Measurements from ENCODE around the gene TRIM54. TPM values are rescaled to one million over a fixed set of nuclear protein-coding genes. Genes with fewer than 3 reads are reported as not detected.

The TRIM54 gene
- total and polyA plus RNA-seq, 2 of the 8 experiments (the other 6 are each of a cell fraction or from before 2014, with no cell fraction given), result 3.9 to 5.8 TPM

- CTCF ChIA-PET (ENCODE audit: partially characterized antibody), result interaction anchor here (0.6 to 20.2 kb wide), 8 partner anchors 9 to 204 kb away, joined by 3 to 413 read pairs (median 4); partner anchors contain the start of gene SLC30A3
- TF ChIP-seq KDM5A (IDR thresholded peaks at IDR 0.05; ENCODE audit: low read length) (no peak), EZH2 (IDR thresholded peaks at IDR 0.05; ENCODE audit: low read depth, low read length, severe bottlenecking) (no peak), CREB1 (IDR thresholded peaks at IDR 0.05) (no peak), GTF2F1 (IDR thresholded peaks at IDR 0.05; ENCODE audit: borderline replicate concordance, low read depth, low read length) (no peak), SUZ12 (IDR thresholded peaks at IDR 0.05; ENCODE audit: low read length) (no peak), JUN (IDR thresholded peaks at IDR 0.05; ENCODE audit: low read depth, low read length) (no peak), EGR1 (IDR thresholded peaks at IDR 0.05; ENCODE audit: borderline replicate concordance, low read depth, low read length) (no peak), RXRA (IDR thresholded peaks at IDR 0.05; ENCODE audit: insufficient read depth, low read depth, low read length) (no peak), CTBP2 (IDR thresholded peaks at IDR 0.05; ENCODE audit: borderline replicate concordance, insufficient read depth, insufficient read length, low read length) (no peak), MAX (IDR thresholded peaks at IDR 0.05) (no peak), CHD2 (IDR thresholded peaks at IDR 0.05; ENCODE audit: low read length) (no peak), CEBPB (IDR thresholded peaks at IDR 0.05; ENCODE audit: low read depth, low read length) (no peak), JUND (IDR thresholded peaks at IDR 0.05; ENCODE audit: low read length) (no peak)
Observed at GRCh38 chr2:27284996-27285395, 2.8 kb downstream of the TRIM54 start.

More at GRCh38 chr2:27284996-27285395, 2.8 kb downstream of the TRIM54 start:
- DNase-seq (ENCODE audit: low read depth in 1 of 2, low spot score in 2 of 2), result no peak
- Histone ChIP-seq H2BK120ac (replicated peaks; ENCODE audit: low read depth, low read length) (no peak overlapping the region), H3K79me1 (ENCODE audit: low read depth, low read length) (no peaks in the 10 kb centered on the region), H3K4ac (replicated peaks; ENCODE audit: insufficient read length, low read depth, low read length) (no peak overlapping the region), H3K14ac (ENCODE audit: insufficient read length) (no peak overlapping the region), H4K8ac (ENCODE audit: extremely low read depth, insufficient read depth, low read length) (no peak overlapping the region), H2AFZ (ENCODE audit: low read length) (no peak overlapping the region), H2AK5ac (ENCODE audit: low read depth, low read length) (no peak overlapping the region), H4K20me1 (replicated peaks in 1 of 2; ENCODE audit: control insufficient read depth in 1 of 2, insufficient read depth in 2 of 2, low read length in 2 of 2) (no peaks in the 10 kb centered on the region), H2BK15ac (ENCODE audit: low read length) (0 out of 2 replicates have a peak overlapping the region, but pooled peaks have one; percentile 32), H2BK20ac (ENCODE audit: low read length) (no peak overlapping the region), H3K4me2 (ENCODE audit: insufficient read depth in 1 of 2, low read depth in 2 of 2, low read length in 2 of 2) (no peak overlapping the region), H3K4me3 (ENCODE audit: extremely low read depth in 1 of 4, insufficient read depth in 2 of 4, low read depth in 3 of 4, low read length in 4 of 4) (no peak overlapping the region), H4K5ac (ENCODE audit: insufficient read length, low read depth, low read length) (no peak overlapping the region), H3K27ac (ENCODE audit: low read depth, low read length) (no peak overlapping the region), H3K56ac (replicated peaks; ENCODE audit: insufficient read length, low read depth, low read length) (no peak overlapping the region), H2BK5ac (ENCODE audit: low read depth, low read length) (no peak overlapping the region), H3K27me3 (replicated peaks in 1 of 4; ENCODE audit: control insufficient read depth in 3 of 4, extremely low read depth in 1 of 4, insufficient read depth in 3 of 4, low read length in 3 of 4) (peaks cover 0 to 4% (median 0%) of the 10 kb centered on the region in 4 experiments; a peak in 1 of 7 replicates), H3K9me3 (ENCODE audit: insufficient read depth in 2 of 2, low read depth in 1 of 2, low read length in 1 of 2) (no peaks in the 10 kb centered on the region), H3K4me1 (replicated peaks in 1 of 4; ENCODE audit: control insufficient read depth in 3 of 4, insufficient read depth in 4 of 4, low read length in 3 of 4) (peaks cover 4 to 18% (median 13%) of the 10 kb centered on the region in 4 experiments), H3K23me2 (ENCODE audit: low read depth, low read length) (peaks cover 3% of the 10 kb centered on the region), H3K23ac (ENCODE audit: insufficient read length) (no peak overlapping the region), H3K79me2 (ENCODE audit: control insufficient read depth in 1 of 2, insufficient read depth in 2 of 2, low read length in 2 of 2) (no peaks in the 10 kb centered on the region), H3K9ac (replicated peaks in 1 of 4; ENCODE audit: extremely low read depth in 1 of 4, low read depth in 3 of 4, low read length in 3 of 4) (no peak overlapping the region), H3K36me3 (ENCODE audit: control insufficient read depth in 2 of 4, insufficient read depth in 4 of 4, low read length in 3 of 4) (no peaks in the 10 kb centered on the region), H2BK12ac (ENCODE audit: low read depth, low read length) (no peak overlapping the region), H3K18ac (ENCODE audit: extremely low read depth, low read length) (no peak overlapping the region), H4K91ac (replicated peaks; ENCODE audit: insufficient read length, low read length) (no peak overlapping the region)
- 95% methylated on average over 1 of the region's 1 CpG; no CpG with 5 or more reads in 1 of the 2 experiments for WGBS, 2 experiments (ENCODE audit: extremely low coverage in 1 of 2, insufficient coverage in 1 of 2, insufficient read length in 1 of 2, insufficient replicate concordance in 2 of 2, low coverage in 1 of 2, low lambda C conversion rate in 2 of 2, missing lambda C conversion rate in 1 of 2)
- POLR2A ChIA-PET (ENCODE audit: partially characterized antibody), result interaction anchor here (1.5 to 11.9 kb wide), 3 partner anchors 12 to 37 kb away, joined by 4 to 149 read pairs (median 5); partner anchors contain the start of gene UCN
- no peak for FAIRE-seq

All from H1 (cell line).